Left ventricle myocardium inferior (tissue), 1 donor: ENCODE data around the gene CFAP46. TPM values are rescaled to one million over a fixed set of nuclear protein-coding genes. Genes with fewer than 3 reads are reported as not detected.
"Not testable (repeated sequence)": the region's sequence is repeated elsewhere in the genome, so short reads cannot be mapped to it uniquely, and the experiment has no call there.

Source experiments
- DNase-seq: peaks from one replicate; pipeline ENCODE4 v3.0.0-alpha.2; 2020
- H3K27ac ChIP-seq: fragments of 200-600 bp; replicated peaks from 2 replicates; pipeline ENCODE4 v1.8.0; 2021
- H3K27me3 ChIP-seq: fragments of 200-600 bp; 2 replicates; pipeline ENCODE4 v1.8.0; 2021; ENCODE audit warnings: low read depth
- H3K36me3 ChIP-seq: fragments of 200-600 bp; 2 replicates; pipeline ENCODE4 v1.8.0; 2021
- H3K4me1 ChIP-seq: fragments of 200-600 bp; 2 replicates; pipeline ENCODE4 v1.8.0; 2021
- H3K4me3 ChIP-seq: fragments of 200-600 bp; 2 replicates; pipeline ENCODE4 v1.8.0; 2021; ENCODE audit warnings: mild to moderate bottlenecking, moderate library complexity
- H3K9me3 ChIP-seq: fragments of 200-600 bp; replicated peaks from 2 replicates; pipeline ENCODE4 v1.8.0; 2021
- intact Hi-C: fragments of 100-400 bp; cut with micrococcal nuclease; formaldehyde crosslinking; loops from one replicate; pipeline ENCODE4 v1.11.0; 2022
- total RNA-seq: library from RNA; stranded (reverse); fragmentation: NEBNext Ultra II Directional; extraction: Animal tissue kit (Norgen Biotek cat#: 25700); gene quantifications from one replicate; pipeline ENCODE4 v1.2.1, GENCODE V29; 2021
- TF ChIP-seq, protein P1 (sequence below): fragments of 200-600 bp; IDR thresholded peaks from 2 replicates; pipeline ENCODE4 v1.8.0; 2021; ENCODE audit warnings: antibody characterized with exemption, mild to moderate bottlenecking, borderline replicate concordance
- donor health status: DM: no; HTN: yes; CAD: no; lungs with severe emphysema.

CFAP46 gene
- total RNA-seq, 1 donor from 2014 or later: 0.99 TPM

DNA sequence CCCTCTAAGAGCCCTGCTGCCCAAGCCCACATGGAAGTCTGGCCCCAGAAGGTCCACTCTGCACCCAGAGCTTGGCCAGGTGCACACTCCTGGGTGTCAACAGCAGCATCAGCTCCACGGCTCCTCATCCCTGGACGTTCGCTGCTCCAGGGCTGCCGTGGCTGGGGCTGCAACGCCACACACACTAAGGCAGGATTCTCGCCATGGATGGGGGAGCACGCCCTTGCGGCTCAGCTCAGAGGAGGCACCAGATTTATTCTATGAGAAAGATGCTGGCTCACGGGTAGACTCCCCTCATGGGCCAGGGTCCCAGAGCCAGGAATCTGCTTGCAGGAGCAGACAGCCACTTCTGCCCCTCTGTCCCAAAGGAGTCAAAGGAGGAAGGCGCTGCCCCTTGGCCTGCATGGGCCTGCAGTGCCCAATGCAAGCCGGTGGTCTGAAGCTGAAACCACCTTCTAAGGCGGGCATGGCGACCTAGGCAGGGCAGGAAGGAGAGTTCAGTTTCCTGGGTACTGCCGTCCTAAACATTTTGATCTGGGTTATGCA, 42.1 kb downstream of the CFAP46 start:
- intact Hi-C loops: no loop called here
- Histone ChIP-seq H3K4me1 (no peaks in the 10 kb centered on the region), H3K27me3 (peaks cover 29% of the 10 kb centered on the region), H3K27ac (no peak overlapping the region), H3K4me3 (no peak overlapping the region), H3K9me3 (peaks cover 29% of the 10 kb centered on the region), H3K36me3 (no peaks in the 10 kb centered on the region)
- DNase-seq: no peak
- TF ChIP-seq, protein P1, sequence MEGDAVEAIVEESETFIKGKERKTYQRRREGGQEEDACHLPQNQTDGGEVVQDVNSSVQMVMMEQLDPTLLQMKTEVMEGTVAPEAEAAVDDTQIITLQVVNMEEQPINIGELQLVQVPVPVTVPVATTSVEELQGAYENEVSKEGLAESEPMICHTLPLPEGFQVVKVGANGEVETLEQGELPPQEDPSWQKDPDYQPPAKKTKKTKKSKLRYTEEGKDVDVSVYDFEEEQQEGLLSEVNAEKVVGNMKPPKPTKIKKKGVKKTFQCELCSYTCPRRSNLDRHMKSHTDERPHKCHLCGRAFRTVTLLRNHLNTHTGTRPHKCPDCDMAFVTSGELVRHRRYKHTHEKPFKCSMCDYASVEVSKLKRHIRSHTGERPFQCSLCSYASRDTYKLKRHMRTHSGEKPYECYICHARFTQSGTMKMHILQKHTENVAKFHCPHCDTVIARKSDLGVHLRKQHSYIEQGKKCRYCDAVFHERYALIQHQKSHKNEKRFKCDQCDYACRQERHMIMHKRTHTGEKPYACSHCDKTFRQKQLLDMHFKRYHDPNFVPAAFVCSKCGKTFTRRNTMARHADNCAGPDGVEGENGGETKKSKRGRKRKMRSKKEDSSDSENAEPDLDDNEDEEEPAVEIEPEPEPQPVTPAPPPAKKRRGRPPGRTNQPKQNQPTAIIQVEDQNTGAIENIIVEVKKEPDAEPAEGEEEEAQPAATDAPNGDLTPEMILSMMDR: no peak

DNA sequence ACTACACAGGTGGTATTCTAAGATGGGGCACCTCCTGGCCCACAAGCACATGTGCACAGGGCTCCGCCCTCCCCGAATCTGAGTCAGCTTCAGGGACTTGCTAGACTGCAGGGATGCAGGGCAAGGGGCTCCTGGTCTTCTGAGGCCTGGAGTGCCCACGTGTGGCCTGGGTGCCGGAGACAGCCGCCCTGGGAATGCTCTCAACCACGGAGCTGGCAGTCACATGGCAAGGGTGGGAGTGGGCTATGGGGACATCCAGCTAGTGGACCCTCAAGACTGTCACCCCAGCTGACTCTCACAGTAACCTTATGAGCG, 42.7 kb downstream of the CFAP46 start:
- Histone ChIP-seq H3K4me3 (no peak overlapping the region), H3K27ac (no peak overlapping the region), H3K36me3 (no peaks in the 10 kb centered on the region), H3K27me3 (peaks cover 34% of the 10 kb centered on the region), H3K4me1 (no peaks in the 10 kb centered on the region), H3K9me3 (peaks cover 23% of the 10 kb centered on the region)
- TF ChIP-seq, protein P1: no peak
- intact Hi-C loops: no loop called here
- no peak for DNase-seq

DNA sequence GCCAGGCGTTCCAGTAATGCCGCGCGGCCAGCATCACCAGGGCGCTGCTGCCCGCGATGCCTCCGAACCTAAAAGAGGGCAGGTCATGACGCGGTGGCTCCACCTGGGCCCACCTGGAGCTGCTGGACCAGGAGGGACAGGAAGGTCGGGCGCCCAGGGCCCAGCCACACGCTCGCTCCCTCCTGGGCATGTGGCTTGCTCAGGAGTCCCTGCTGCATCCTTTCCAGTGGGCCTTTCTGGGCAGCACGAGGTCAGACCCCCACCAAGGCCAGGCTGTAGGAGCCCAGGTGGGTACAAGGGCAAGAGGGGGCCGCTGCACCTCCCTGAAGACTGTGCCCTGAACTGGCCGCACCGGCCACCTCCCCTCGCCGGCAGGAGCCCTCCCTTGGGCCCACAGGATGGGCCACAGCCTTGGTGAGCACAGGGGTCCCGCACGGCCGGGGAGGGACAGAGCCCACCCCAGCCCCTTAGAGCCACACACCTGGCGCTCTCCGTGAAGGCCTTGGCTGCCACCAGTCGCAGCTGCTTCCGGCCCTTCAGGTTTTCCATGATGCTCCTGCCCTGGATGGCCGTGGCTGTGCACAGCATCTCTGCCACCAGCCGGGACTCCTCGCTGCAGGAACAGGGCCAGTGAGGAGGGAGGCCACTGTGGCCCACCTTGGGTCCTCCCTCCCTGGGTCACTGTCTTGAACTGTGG, 43.2 kb downstream of the CFAP46 start:
- no peak overlapping the region for H3K4me3 ChIP-seq
- H3K4me1 ChIP-seq: no peaks in the 10 kb centered on the region
- H3K9me3 ChIP-seq: peaks cover 21% of the 10 kb centered on the region
- intact Hi-C loops: no loop called here
- no peak overlapping the region for H3K27ac ChIP-seq
- TF ChIP-seq, protein P1: no peak
- DNase-seq: no peak
- peaks cover 39% of the 10 kb centered on the region for H3K27me3 ChIP-seq
- H3K36me3 ChIP-seq: no peaks in the 10 kb centered on the region

DNA sequence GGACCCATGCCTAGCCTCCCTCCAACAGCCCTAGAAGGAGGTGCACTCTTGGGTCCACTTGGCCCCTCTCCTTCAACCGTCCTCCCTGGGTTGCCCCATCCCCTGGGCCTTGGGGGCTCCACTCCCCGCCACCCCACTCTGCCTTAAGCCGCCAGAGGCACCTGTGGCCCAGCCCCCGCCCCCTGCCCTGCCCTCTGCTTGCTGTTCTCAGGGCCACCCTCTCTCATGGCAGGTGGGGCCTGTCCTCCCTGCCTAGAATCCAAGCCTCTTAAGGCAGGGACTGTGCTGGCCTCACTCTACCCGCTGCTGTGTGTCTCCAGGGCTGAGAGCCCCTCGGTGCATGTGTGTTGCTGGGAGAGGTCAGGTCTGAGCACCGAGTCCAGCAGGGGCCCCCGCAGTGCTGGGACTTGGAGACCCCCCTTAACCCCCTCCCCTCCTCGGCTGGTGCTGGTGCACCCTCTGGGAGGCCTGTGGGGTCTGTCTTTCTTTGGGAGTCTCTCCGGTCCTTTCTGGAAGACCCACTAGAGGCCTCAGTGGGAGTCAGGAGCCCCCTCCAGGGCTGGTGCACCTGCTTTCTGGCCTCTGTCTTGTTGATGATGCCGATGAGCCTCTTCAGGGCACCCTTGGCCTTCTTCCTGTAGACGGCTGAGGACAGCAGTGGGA, 43.8 kb downstream of the CFAP46 start:
- DNase-seq: no peak
- TF ChIP-seq, protein P1: no peak
- intact Hi-C loops: no loop called here

DNA sequence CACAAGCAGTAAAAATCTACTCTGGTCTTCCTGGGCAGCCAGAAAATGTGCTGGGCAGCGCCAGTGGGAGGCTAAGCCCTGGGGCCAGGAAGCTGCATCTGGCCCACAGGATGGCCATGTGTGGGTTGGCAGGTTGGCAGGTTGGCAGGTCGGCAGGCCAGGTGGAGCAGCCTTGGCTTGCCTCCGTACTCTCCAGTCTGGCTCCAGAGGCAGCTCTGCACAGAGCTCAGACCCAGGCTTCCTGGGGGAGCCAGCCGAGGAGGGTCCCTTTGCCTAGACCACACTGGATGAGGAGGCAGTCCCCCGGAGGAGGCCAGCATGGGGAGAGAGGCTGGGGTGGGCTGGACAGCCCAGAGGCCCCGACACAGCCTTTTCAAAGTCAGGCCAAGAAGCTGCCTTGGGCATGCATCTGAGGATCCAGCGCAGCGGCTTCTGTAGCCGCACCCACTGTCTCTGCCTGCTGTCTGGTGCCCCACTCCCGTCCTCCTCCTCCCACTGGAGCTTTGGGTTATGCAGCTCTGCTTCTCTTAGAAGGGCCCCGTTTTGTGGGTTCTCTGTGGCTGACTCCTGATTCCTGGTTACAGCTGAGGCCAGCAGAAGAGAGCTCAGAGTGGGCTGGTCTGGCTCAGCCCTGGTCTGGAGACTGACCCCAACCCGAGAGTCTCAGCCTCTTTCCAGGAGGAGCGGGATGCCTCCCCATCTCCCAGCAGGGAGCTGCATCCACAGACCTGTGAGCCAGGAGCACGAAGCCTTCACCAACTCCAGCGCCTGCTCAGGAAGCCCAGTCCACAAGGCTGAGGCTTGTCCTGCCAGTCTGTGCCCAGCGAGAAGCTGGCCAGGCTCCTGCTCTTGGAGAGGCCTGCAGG, 44.6 kb downstream of the CFAP46 start:
- Histone ChIP-seq H3K4me1 (peaks cover under 1% of the 10 kb centered on the region), H3K36me3 (no peaks in the 10 kb centered on the region), H3K9me3 (peaks cover 21% of the 10 kb centered on the region), H3K4me3 (no peak overlapping the region), H3K27me3 (peaks cover 50% of the 10 kb centered on the region), H3K27ac (no peak overlapping the region)
- no peak for DNase-seq
- TF ChIP-seq, protein P1: no peak
- intact Hi-C loops: no loop called here

More for the DNA sequence above, 43.8 kb downstream of the CFAP46 start:
- Histone ChIP-seq H3K36me3 (no peaks in the 10 kb centered on the region), H3K4me3 (no peak overlapping the region), H3K9me3 (peaks cover 21% of the 10 kb centered on the region), H3K27ac (no peak overlapping the region), H3K27me3 (peaks cover 46% of the 10 kb centered on the region), H3K4me1 (no peaks in the 10 kb centered on the region)

DNA sequence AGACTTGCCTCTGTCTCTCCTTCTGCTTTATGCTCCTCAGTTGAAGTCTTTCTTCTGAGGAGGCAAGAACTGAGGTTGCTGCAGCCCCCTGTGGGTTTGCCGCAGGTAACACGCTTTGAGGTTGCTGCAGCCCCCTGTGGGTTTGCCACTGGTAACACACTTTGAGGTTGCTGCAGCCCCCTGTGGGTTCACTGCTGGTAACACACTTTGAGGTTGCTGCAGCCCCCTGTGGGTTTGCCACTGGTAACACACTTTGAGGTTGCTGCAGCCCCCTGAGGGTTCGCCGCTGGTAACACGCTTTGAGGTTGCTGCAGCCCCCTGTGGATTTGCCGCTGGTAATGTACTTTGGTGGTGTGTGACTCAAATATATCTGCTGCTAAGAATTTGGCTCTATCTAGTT, 48.6 kb downstream of the CFAP46 start:
- Histone ChIP-seq H3K27me3 (peaks cover 80% of the 10 kb centered on the region), H3K4me1 (peaks cover 16% of the 10 kb centered on the region), H3K9me3 (peaks cover 15% of the 10 kb centered on the region)
- H3K36me3 ChIP-seq, H3K27ac ChIP-seq, H3K4me3 ChIP-seq, DNase-seq, intact Hi-C loops: not testable (repeated sequence)
